ENCODE measurements around the gene POLD1. TPM values are rescaled to one million over a fixed set of nuclear protein-coding genes. Genes with fewer than 3 reads are reported as not detected.

POLD1 gene
- total RNA-seq, 1 donor from 2014 or later, result 36.7 TPM

- Mint-ChIP-seq H3K27me3 (ENCODE audit: insufficient read depth, low read depth) (peaks cover 26% of the 10 kb centered on the region), H3K4me1 (peaks cover 21% of the 10 kb centered on the region), H3K36me3 (no peaks in the 10 kb centered on the region), H3K4me3 (peak overlapping the region; percentile 87), H3K27ac (peak overlapping the region; percentile 38), H3K9me3 (no peaks in the 10 kb centered on the region)
- H3K4me1 ChIP-seq, result peaks cover 14% of the 10 kb centered on the region
- H3K27ac ChIP-seq, result no peak overlapping the region
- peaks cover 29% of the 10 kb centered on the region for H3K27me3 ChIP-seq
- H3K4me2 ChIP-seq, result peak overlapping the region; percentile 93
- H4K20me1 ChIP-seq (ENCODE audit: low read depth), result no peaks in the 10 kb centered on the region
- H2AFZ ChIP-seq (replicated peaks), result peak overlapping the region; percentile 65
- DNase-seq (ENCODE audit: low spot score), result no peak
- H3K36me3 ChIP-seq, result no peaks in the 10 kb centered on the region
- H3K9me3 ChIP-seq (ENCODE audit: low read depth), result no peaks in the 10 kb centered on the region
- no peak for TF ChIP-seq EZH2phosphoT487 (IDR thresholded peaks at IDR 0.05)
- TF ChIP-seq CTCF (IDR thresholded peaks at IDR 0.05), result no peak
- no peak for TF ChIP-seq EZH2 (IDR thresholded peaks at IDR 0.05)
- H3K79me2 ChIP-seq (ENCODE audit: low read depth), result no peaks in the 10 kb centered on the region
- peaks cover 4% of the 10 kb centered on the region for H3F3A ChIP-seq (ENCODE audit: low read depth)
- H3K4me3 ChIP-seq, result peak overlapping the region; percentile 68
- no peak overlapping the region for H3K9ac ChIP-seq
Measured at GRCh38 chr19:50433201-50434180, 49.3 kb downstream of the POLD1 start.

GRCh38 chr19:50434525-50434924 lies 50.4 kb downstream of the POLD1 start:
- peaks cover 21% of the 10 kb centered on the region for H3K4me1 Mint-ChIP-seq
- DNase-seq (ENCODE audit: low spot score), result peak; percentile 38
- no peaks in the 10 kb centered on the region for H3K79me2 ChIP-seq (ENCODE audit: low read depth)
- H2AFZ ChIP-seq (replicated peaks), result no peak overlapping the region
- H3K27me3 Mint-ChIP-seq (ENCODE audit: insufficient read depth, low read depth), result peaks cover 23% of the 10 kb centered on the region
- no peaks in the 10 kb centered on the region for H3K36me3 Mint-ChIP-seq
- no peaks in the 10 kb centered on the region for H4K20me1 ChIP-seq (ENCODE audit: low read depth)
- peaks cover 14% of the 10 kb centered on the region for H3K4me1 ChIP-seq
- H3K9me3 Mint-ChIP-seq, result no peaks in the 10 kb centered on the region
- no peaks in the 10 kb centered on the region for H3K36me3 ChIP-seq
- H3K4me3 ChIP-seq, result no peak overlapping the region
- H3K4me2 ChIP-seq, result peak overlapping the region; percentile 22
- peaks cover 4% of the 10 kb centered on the region for H3F3A ChIP-seq (ENCODE audit: low read depth)
- no peak overlapping the region for H3K4me3 Mint-ChIP-seq
- H3K27me3 ChIP-seq, result peaks cover 19% of the 10 kb centered on the region
- H3K9ac ChIP-seq, result no peak overlapping the region
- no peak for TF ChIP-seq EZH2 (IDR thresholded peaks at IDR 0.05)
- no peak for TF ChIP-seq EZH2phosphoT487 (IDR thresholded peaks at IDR 0.05)
- TF ChIP-seq CTCF (IDR thresholded peaks at IDR 0.05), result no peak
- H3K27ac ChIP-seq, result no peak overlapping the region
- no peaks in the 10 kb centered on the region for H3K9me3 ChIP-seq (ENCODE audit: low read depth)
- no peak overlapping the region for H3K27ac Mint-ChIP-seq

- TF ChIP-seq EZH2 (IDR thresholded peaks at IDR 0.05) (no peak), CTCF (IDR thresholded peaks at IDR 0.05) (no peak), EZH2phosphoT487 (IDR thresholded peaks at IDR 0.05) (no peak)
- H3K27me3 ChIP-seq, result peaks cover 12% of the 10 kb centered on the region
- no peak overlapping the region for H3K4me3 ChIP-seq
- H3K4me2 ChIP-seq, result no peak overlapping the region
- Mint-ChIP-seq H3K36me3 (no peaks in the 10 kb centered on the region), H3K4me1 (peaks cover 21% of the 10 kb centered on the region), H3K4me3 (no peak overlapping the region), H3K27ac (no peak overlapping the region), H3K9me3 (no peaks in the 10 kb centered on the region), H3K27me3 (ENCODE audit: insufficient read depth, low read depth) (peaks cover 19% of the 10 kb centered on the region)
- no peaks in the 10 kb centered on the region for H3K9me3 ChIP-seq (ENCODE audit: low read depth)
- no peak overlapping the region for H2AFZ ChIP-seq (replicated peaks)
- no peak for DNase-seq (ENCODE audit: low spot score)
- H3F3A ChIP-seq (ENCODE audit: low read depth), result peaks cover 2% of the 10 kb centered on the region
- H3K79me2 ChIP-seq (ENCODE audit: low read depth), result no peaks in the 10 kb centered on the region
- no peak overlapping the region for H3K27ac ChIP-seq
- peaks cover 14% of the 10 kb centered on the region for H3K4me1 ChIP-seq
- H3K36me3 ChIP-seq, result no peaks in the 10 kb centered on the region
- no peaks in the 10 kb centered on the region for H4K20me1 ChIP-seq (ENCODE audit: low read depth)
- H3K9ac ChIP-seq, result no peak overlapping the region
Measured at GRCh38 chr19:50435221-50435620, 51.1 kb downstream of the POLD1 start.

All from neural progenitor cell (in vitro differentiated cells).